Left ventricle myocardium inferior (tissue), 1 donor: ENCODE data around the gene FAM161B. TPM values are rescaled to one million over a fixed set of nuclear protein-coding genes. Genes with fewer than 3 reads are reported as not detected.
"Not testable (repeated sequence)": the region's sequence is repeated elsewhere in the genome, so short reads cannot be mapped to it uniquely, and the experiment has no call there.

ENCODE experiments used
- DNase-seq: peaks from one replicate; pipeline ENCODE4 v3.0.0-alpha.2; 2020
- H3K27ac ChIP-seq: fragments of 200-600 bp; replicated peaks from 2 replicates; pipeline ENCODE4 v1.8.0; 2021
- H3K27me3 ChIP-seq: fragments of 200-600 bp; 2 replicates; pipeline ENCODE4 v1.8.0; 2021; ENCODE audit warnings: low read depth
- H3K36me3 ChIP-seq: fragments of 200-600 bp; 2 replicates; pipeline ENCODE4 v1.8.0; 2021
- H3K4me1 ChIP-seq: fragments of 200-600 bp; 2 replicates; pipeline ENCODE4 v1.8.0; 2021
- H3K4me3 ChIP-seq: fragments of 200-600 bp; 2 replicates; pipeline ENCODE4 v1.8.0; 2021; ENCODE audit warnings: mild to moderate bottlenecking, moderate library complexity
- H3K9me3 ChIP-seq: fragments of 200-600 bp; replicated peaks from 2 replicates; pipeline ENCODE4 v1.8.0; 2021
- intact Hi-C: fragments of 100-400 bp; cut with micrococcal nuclease; formaldehyde crosslinking; loops from one replicate; pipeline ENCODE4 v1.11.0; 2022
- total RNA-seq: library from RNA; stranded (reverse); fragmentation: NEBNext Ultra II Directional; extraction: Animal tissue kit (Norgen Biotek cat#: 25700); gene quantifications from one replicate; pipeline ENCODE4 v1.2.1, GENCODE V29; 2021
- TF ChIP-seq, protein P1 (sequence below): fragments of 200-600 bp; IDR thresholded peaks from 2 replicates; pipeline ENCODE4 v1.8.0; 2021; ENCODE audit warnings: antibody characterized with exemption, mild to moderate bottlenecking, borderline replicate concordance
- donor health status: DM: no; HTN: yes; CAD: no; lungs with severe emphysema.

Gene FAM161B
- total RNA-seq, 1 donor from 2014 or later: 4.7 TPM

DNA sequence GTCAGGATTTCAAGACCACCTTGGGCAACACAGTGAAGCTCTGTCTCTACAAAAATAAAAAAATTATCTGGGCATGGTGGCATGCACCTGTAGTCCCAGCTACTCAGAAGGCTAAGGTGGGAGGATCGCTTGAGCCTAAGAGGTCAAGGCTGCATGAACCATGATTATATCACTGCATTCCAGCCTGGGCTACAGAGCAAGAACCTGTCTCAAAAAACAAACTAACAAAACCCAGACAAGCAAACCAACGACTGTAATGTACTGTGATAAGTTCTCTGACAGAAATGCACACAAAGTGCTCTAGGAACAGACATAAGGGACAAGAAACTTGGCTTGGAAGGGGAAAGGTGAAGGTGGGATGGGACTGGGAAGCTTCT is 46.8 kb upstream of the FAM161B start:
- no peaks in the 10 kb centered on the region for H3K4me1 ChIP-seq
- H3K9me3 ChIP-seq: no peaks in the 10 kb centered on the region
- H3K27ac ChIP-seq: no peak overlapping the region
- intact Hi-C loops: no loop called here
- H3K36me3 ChIP-seq: peaks cover 10% of the 10 kb centered on the region
- no peak for DNase-seq
- no peaks in the 10 kb centered on the region for H3K27me3 ChIP-seq
- TF ChIP-seq, protein P1, sequence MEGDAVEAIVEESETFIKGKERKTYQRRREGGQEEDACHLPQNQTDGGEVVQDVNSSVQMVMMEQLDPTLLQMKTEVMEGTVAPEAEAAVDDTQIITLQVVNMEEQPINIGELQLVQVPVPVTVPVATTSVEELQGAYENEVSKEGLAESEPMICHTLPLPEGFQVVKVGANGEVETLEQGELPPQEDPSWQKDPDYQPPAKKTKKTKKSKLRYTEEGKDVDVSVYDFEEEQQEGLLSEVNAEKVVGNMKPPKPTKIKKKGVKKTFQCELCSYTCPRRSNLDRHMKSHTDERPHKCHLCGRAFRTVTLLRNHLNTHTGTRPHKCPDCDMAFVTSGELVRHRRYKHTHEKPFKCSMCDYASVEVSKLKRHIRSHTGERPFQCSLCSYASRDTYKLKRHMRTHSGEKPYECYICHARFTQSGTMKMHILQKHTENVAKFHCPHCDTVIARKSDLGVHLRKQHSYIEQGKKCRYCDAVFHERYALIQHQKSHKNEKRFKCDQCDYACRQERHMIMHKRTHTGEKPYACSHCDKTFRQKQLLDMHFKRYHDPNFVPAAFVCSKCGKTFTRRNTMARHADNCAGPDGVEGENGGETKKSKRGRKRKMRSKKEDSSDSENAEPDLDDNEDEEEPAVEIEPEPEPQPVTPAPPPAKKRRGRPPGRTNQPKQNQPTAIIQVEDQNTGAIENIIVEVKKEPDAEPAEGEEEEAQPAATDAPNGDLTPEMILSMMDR: no peak
- no peak overlapping the region for H3K4me3 ChIP-seq

DNA sequence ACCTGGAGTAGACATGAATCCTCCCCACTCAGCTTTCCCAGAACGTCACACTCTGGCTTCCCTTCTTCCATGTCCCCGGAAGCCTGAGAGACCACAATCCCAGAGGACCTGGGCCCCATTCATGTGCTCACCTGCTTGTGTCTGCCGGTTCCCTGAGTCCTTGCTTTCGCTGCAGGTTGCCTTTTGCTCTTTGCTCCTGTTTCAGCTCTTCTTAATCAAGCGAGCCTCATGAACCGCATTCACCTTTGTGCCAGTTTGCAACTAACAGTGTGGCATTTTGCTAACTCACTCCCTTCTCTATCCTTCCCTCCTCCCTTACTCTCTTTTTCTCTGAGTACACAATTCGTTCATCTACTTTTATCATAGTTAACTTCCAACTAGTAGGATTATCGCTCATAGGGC is 46.1 kb upstream of the FAM161B start:
- no peaks in the 10 kb centered on the region for H3K27me3 ChIP-seq
- H3K27ac ChIP-seq: no peak overlapping the region
- intact Hi-C loops: no loop called here
- DNase-seq: no peak
- TF ChIP-seq, protein P1: no peak
- no peaks in the 10 kb centered on the region for H3K9me3 ChIP-seq
- H3K36me3 ChIP-seq: peaks cover 10% of the 10 kb centered on the region
- no peak overlapping the region for H3K4me3 ChIP-seq
- no peaks in the 10 kb centered on the region for H3K4me1 ChIP-seq

DNA sequence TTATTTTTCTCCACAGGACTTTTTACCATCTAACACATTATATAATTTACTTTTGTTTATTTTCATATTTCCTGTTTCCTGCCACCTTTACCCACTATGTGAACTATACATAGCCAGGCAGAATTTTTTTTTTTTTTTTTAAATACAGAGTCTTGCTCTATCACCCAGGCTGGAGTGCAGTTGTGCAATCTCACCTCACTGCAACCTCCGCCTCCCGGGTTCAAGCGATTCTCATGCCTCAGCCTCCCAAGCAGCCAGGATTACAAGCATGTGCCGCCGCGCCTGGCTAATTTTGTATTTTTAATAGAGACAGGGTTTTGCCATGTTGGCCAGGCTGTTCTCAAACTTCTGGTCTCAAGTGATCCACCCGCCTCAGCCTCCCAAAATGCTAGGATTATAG is 45.0 kb upstream of the FAM161B start:
- intact Hi-C loops: not testable (repeated sequence)

DNA sequence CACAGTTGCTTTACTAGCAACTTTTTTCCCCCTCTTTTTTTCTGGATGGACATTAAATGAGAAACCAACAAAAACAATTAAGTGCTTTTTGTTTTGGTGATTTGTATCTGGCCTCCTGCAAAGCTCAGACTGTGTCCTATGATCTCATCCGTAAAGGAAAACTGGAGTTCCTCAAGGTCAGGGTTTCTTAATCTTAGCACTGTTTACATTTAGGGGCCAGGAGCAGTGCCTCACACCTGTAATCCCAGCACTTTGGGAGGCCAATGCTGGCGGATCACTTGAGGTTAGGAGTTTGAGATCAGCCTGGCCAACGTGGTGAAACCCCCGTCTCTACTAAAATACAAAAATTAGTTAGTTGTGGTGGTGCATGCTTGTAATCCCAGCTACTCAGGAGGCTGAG is 41.2 kb upstream of the FAM161B start:
- H3K4me3 ChIP-seq: no peak overlapping the region
- TF ChIP-seq, protein P1: no peak
- intact Hi-C loops: no loop called here

More for the DNA sequence above, 45.0 kb upstream of the FAM161B start:
- H3K4me1 ChIP-seq, H3K4me3 ChIP-seq, H3K27ac ChIP-seq, H3K9me3 ChIP-seq, DNase-seq, H3K27me3 ChIP-seq, H3K36me3 ChIP-seq: not testable (repeated sequence)

DNA sequence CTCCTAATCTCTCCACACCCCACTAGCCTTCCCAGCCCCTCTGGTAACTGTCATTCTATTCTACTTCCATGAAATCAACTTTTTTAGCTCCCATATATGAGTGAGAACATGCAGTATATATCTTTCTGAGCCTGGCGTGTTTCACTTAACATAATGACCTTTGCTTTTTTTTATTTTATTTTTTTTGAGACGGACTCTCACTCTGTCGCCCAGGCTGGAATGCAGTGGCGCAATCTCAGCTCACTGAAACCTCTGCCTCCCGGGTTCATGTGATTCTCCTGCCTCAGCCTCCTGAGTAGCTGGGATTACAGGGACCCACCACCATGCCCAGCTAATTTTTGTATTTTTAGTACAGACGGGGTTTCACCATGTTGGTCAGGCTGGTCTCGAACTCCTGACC is 38.8 kb upstream of the FAM161B start:
- H3K9me3 ChIP-seq, H3K4me1 ChIP-seq, H3K27ac ChIP-seq, DNase-seq, H3K27me3 ChIP-seq, H3K4me3 ChIP-seq, intact Hi-C loops: not testable (repeated sequence)
- H3K36me3 ChIP-seq: peaks cover 36% of the 10 kb centered on the region

More for the DNA sequence above, 41.2 kb upstream of the FAM161B start:
- H3K9me3 ChIP-seq: no peaks in the 10 kb centered on the region
- H3K36me3 ChIP-seq: peaks cover 21% of the 10 kb centered on the region
- no peaks in the 10 kb centered on the region for H3K27me3 ChIP-seq
- no peak overlapping the region for H3K27ac ChIP-seq
- no peak for DNase-seq
- no peaks in the 10 kb centered on the region for H3K4me1 ChIP-seq

DNA sequence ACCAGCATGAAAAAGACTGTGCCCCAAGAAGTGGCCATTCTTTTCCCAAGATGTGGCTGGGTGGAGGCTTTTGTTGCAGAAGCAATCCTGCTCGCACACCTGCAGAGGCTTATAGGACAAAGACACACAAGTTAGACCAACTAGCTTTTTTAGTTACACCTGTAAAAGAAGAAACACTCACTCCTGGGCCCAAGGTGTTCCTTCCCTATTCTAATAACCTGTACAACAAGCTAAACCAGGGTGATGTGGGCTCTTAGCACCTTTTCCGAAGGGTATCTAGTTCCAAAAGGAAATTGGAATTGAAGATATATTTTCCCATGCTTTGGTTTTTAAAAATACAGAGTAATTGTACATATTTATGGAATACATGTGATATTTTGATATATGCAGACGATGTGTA is 38.2 kb upstream of the FAM161B start:
- H3K36me3 ChIP-seq: peaks cover 38% of the 10 kb centered on the region
- no peaks in the 10 kb centered on the region for H3K27me3 ChIP-seq
- H3K27ac ChIP-seq: no peak overlapping the region
- no peak overlapping the region for H3K4me3 ChIP-seq
- intact Hi-C loops: no loop called here
- DNase-seq: no peak
- no peaks in the 10 kb centered on the region for H3K9me3 ChIP-seq
- no peaks in the 10 kb centered on the region for H3K4me1 ChIP-seq
- TF ChIP-seq, protein P1: no peak

DNA sequence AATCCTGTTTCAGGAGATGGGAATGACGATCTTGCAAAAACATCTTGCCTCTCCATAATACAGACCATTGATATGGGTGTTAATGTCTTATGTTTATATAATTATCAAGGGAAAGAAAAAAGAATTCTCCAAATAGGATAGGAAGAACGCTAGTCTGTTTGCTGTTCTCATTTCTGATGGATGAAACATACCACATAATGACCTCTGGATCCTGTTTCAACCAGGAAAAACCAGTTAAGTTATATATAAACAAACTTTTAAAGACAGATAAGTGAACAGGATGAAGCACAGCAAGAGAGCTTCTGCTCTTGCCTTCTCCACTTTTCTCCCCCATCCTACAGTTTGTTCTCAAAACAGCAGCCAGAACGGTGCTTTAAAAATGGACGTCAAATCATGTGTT is 28.0 kb upstream of the FAM161B start:
- intact Hi-C loops: no loop called here
- Histone ChIP-seq H3K4me1 (peaks cover 7% of the 10 kb centered on the region), H3K27ac (no peak overlapping the region), H3K9me3 (no peaks in the 10 kb centered on the region), H3K27me3 (no peaks in the 10 kb centered on the region), H3K4me3 (no peak overlapping the region), H3K36me3 (peaks cover 37% of the 10 kb centered on the region)
- DNase-seq: no peak
- TF ChIP-seq, protein P1: no peak
